Vagina (tissue), 2 donors: ENCODE data around the gene GRAMD4.

Experiments used
- POLR2A ChIP-seq, 2 donors: fragments of 450-650 bp; IDR thresholded peaks; one replicate each; pipeline ENCODE4 v1.6.1; 2017; ENCODE audit warnings: antibody characterized with exemption in 2 of 2, mild to moderate bottlenecking in 2 of 2, moderate library complexity in 2 of 2
- TF ChIP-seq, protein P1 (sequence below), 3 experiments: fragments of 450-650 bp in 2 of 3; fragments of 200-600 bp in 1 of 3; sonication (generic) in 1 of 3; IDR thresholded peaks; one replicate each; pipeline ENCODE4 v1.5.1; 2017 to 2019; ENCODE audit warnings: antibody characterized with exemption in 3 of 3, mild to moderate bottlenecking in 2 of 3, moderate library complexity in 2 of 3

DNA sequence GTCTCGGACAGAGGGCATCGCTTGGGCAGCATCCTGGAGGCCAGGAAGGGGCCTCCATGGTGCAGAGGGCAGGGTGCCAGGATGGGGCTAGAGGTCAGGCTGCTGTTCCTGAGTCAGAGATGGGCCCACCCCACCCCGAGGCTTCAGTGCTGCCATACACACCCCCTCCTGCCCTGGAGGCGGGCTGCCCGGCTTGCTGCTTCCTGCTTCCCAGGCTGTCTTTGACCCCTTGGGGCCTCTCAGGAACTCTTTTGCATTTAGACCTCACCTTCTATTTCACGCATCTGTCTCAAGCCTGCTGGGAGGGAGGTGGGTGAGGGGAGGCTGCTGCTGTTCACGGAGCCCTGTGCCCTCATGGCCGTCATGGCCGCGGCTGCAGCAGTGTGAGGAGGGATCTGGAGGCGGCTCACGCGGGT, 6.6 kb upstream of the GRAMD4 start:
- no peak for TF ChIP-seq POLR2A (IDR thresholded peaks at IDR 0.05)
- TF ChIP-seq, protein P1, sequence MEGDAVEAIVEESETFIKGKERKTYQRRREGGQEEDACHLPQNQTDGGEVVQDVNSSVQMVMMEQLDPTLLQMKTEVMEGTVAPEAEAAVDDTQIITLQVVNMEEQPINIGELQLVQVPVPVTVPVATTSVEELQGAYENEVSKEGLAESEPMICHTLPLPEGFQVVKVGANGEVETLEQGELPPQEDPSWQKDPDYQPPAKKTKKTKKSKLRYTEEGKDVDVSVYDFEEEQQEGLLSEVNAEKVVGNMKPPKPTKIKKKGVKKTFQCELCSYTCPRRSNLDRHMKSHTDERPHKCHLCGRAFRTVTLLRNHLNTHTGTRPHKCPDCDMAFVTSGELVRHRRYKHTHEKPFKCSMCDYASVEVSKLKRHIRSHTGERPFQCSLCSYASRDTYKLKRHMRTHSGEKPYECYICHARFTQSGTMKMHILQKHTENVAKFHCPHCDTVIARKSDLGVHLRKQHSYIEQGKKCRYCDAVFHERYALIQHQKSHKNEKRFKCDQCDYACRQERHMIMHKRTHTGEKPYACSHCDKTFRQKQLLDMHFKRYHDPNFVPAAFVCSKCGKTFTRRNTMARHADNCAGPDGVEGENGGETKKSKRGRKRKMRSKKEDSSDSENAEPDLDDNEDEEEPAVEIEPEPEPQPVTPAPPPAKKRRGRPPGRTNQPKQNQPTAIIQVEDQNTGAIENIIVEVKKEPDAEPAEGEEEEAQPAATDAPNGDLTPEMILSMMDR (IDR thresholded peaks at IDR 0.05): no peak
